HG02571 (cell line): ENCODE data around the gene FAM229A.
"Not testable (repeated sequence)": the region's sequence is repeated elsewhere in the genome, so short reads cannot be mapped to it uniquely, and the experiment has no call there.

Experiments
- ATAC-seq: cut with Tn5 transposase; IDR thresholded peaks from one replicate; pipeline ENCODE4 v1.9.1; 2021; ENCODE audit warnings: mild to moderate bottlenecking, moderate library complexity; ENCODE audit not compliant: unreplicated experiment

Gene FAM229A, protein sequence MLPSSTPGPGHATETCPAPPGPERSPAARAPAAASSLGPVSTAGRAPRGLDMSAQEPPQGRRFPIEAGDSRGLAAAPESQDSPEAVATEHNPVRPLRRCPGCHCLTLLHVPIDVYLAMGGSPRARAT

GRCh38 chr1:32362474-32363313, at the start of gene FAM229A, which contains the start of gene TSSK3:
TSS of gene FAM229A (minus strand) at chr1:32362485. CDS start at chr1:32362091, 394 bp downstream.
TSS of gene TSSK3 (plus strand) at chr1:32362539. CDS start at chr1:32362702, 163 bp downstream.
- no peak for ATAC-seq

DNA sequence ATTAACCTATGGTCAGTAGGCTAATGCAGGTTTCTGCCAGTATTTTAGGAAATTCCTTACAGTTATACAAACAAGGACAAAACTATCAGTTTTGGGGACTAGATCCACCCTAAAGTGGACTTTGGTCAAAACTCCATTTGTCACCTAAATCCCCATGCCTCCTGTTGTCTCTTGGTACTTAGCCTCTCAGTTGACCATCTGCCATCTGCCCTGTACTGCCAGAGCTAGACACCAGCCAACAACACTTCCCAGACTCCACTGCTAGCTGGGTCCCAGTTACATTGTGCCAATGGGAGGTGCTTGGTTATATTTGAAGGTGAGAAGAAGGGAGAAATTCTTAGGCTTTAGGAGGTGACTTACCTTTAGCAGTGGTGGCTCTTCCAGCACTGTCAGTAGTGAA, 49.0 kb upstream of the FAM229A start:
- no peak for ATAC-seq

- no peak for ATAC-seq
Measured at GRCh38 chr1:32406629-32407111, 44.4 kb upstream of the FAM229A start.

DNA sequence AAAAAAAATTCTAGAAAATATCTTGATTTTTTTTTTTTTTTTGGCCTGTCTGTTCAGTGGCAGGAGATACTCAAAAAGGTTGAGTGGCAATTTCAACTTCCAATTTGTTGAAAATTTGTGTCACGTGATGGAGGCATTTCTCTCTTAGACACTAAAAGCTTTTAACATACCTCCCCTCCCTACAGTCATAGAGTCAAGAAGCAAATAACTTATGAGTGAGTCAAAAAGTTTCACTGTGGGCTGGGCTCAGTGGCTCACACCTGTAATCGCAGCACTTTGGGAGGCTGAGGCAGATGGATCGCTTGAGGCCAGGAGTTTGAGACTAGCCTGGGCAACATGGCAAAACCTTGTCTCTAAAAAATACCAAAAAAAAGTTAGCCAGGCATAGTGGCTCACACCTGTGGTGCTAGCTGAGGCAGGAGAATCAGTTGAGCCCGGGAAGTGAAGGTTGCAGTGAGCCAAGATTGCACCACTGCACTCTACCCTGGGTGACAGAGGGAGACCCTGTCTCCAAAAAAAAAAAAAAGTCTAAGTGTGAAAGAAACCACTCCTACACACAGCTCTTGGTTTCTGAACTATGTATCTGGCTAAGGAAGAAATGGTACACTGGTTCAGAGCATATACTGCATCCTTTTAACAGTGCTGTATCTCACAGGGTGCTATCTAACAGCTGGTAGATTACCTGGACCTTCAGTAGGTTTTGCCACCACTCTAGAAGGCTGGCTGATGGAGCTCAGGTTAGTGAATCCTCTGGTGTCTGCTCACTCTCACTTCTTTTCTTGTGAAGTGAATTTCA, 43.6 kb upstream of the FAM229A start:
- ATAC-seq = no peak

- ATAC-seq = no peak
Measured at GRCh38 chr1:32404946-32405345, 42.7 kb upstream of the FAM229A start.

- ATAC-seq = no peak
Measured at GRCh38 chr1:32400876-32401631, 38.8 kb upstream of the FAM229A start.

GRCh38 chr1:32399843-32400242, 37.6 kb upstream of the FAM229A start:
- ATAC-seq = no peak

DNA sequence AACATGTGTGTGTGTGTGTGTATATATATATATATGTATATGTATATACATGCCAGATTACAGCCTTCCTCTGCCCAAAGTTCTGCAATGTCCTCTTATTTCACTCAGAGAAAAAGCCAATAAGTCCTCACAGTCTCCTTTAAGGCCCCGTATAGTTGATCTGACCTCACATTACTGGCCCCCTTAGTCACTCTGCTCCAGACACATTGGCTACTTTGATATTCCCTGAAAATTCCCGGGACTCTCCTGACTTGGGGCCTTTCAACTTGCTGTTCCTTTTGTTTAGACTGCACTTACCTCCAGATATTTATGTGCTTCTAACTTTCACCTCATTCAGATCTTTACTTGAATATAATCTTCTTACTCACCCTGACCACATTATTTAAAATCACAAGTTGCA, 36.1 kb upstream of the FAM229A start:
- no peak for ATAC-seq

- not testable (repeated sequence) for ATAC-seq
Measured at GRCh38 chr1:32396524-32396923, 34.2 kb upstream of the FAM229A start.

DNA sequence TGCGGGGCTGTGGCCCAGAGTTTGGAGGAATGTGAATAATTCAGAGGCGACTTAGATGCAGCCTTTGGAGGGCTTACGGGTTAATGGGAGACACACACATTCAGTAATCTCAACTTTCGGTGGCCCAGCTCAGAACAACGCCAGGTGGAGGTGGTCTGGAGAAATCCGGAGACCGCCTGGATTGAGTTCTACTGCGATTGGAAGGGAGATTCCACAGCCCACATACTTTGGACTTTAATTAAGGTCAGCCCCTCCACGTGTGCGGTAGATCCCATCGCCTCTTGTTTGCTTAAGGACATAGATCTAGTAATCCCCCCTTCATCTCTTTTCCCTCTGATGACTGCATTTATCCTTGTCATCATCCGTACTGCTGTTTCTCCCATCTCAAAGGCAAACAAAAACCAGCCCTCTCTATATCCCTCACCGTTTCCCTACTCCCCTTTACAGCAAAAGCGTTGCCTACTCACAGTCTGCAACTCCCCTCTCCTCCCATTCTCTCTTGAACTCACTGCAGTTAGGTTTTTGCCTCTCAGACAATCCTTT, 32.7 kb upstream of the FAM229A start:
- no peak for ATAC-seq

GRCh38 chr1:32394141-32394889, 32.0 kb upstream of the FAM229A start, which contains the start of gene BSDC1:
TSS of gene BSDC1 (minus strand) at chr1:32394441. CDS start at chr1:32394414, 27 bp downstream.
- ATAC-seq = peak; percentile 98

DNA sequence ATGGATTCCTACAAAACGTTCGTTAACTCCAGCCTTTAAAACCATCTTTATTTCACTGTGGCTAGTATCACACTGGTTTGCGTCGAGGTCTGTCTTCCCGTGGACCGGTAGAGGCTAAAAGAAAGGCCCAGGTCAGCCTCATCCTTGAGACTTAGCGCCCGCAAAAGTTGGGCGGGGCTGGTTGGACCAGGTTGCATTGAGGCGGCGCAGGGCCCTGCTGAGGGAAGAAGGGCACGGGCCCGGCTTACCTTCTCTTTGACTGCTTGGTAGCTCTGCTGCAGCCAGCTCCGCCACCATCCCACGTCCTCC, 31.5 kb upstream of the FAM229A start:
- peak; percentile 8 for ATAC-seq

DNA sequence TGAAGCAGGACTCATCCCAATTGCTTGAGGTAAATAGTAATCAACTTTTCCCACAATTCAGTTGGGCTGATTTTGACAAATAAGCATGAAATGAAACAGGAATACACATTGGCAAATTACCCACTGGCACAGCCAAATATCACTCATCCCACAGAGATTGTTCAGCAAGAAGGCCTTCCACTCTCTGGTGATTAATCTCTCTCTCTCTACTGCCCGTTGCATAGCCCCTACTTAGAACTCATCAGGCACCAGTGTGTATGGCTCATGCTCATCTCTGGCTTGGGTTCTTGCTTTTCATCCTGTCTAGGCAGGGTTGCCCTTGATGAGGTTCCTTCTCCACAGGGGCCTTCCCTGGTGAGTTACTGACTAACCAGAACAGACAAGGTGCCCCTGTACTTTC, 30.9 kb upstream of the FAM229A start:
- ATAC-seq = no peak

DNA sequence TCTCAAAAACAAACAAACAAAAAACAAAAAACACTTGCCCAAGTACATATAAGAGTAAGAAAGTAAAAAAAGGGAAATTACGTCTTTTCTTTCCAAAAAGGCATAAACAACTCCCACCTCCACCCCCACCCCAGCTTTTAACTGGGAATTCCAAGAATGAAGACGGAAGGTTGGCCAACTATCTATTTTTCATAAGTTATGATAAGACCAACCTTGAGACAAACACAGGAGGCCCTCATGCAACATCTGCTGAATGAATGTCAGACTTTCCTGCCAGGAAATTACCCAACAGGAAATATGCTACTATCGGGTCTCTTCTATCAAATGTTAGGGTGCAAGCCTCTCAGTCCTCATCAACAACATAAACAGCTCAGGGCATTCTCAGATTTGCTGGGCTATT, 30.0 kb upstream of the FAM229A start:
- ATAC-seq = no peak

DNA sequence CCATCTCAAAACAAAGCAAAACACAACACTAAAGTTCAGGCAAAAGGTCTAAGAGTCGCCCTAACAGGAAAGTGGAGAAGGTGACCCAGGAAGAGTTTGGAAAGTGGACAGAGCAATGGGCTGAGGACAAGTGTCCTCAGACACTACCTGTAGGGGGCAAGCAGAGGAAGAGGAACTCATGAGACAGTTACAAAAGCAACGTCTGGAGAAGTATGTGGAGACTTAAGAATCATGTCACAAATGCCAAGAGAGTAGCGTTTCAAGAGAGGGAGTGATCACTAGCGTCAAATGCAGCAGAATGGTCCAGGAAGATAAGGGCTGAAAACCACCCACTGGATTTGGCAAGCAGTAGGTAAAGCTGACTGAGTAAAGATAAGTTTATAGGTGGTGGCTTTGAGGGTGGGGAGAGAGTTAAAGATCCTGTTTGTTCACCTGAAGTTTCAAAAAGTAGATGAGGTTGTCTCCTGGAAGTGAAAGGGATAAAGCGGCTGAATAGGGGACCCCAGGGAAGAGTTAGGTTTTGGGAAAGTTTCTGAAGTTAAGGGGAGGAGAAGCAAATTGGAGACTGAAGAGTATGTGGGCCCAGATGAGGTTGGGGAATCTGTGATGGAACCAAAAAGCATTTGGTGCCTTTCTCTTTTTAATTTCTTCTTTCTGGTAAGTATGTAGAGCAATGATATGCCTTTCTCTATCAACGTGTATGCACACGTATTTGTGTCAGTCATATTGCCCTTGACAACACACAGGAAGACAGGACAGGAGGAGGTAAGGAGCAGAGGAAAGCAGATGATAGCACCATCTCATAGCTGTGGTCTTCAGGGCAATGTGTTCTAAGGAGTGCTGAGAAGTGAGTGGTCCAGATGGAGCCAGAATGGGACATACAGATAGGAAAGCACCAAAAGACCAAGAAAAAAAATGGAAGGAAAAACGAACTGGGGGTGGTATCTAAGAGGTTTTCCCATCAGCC, 28.9 kb upstream of the FAM229A start:
- no peak for ATAC-seq

- ATAC-seq = no peak
Measured at GRCh38 chr1:32388641-32389040, 26.4 kb upstream of the FAM229A start.

GRCh38 chr1:32386676-32387392, 24.5 kb upstream of the FAM229A start:
- ATAC-seq = no peak

DNA sequence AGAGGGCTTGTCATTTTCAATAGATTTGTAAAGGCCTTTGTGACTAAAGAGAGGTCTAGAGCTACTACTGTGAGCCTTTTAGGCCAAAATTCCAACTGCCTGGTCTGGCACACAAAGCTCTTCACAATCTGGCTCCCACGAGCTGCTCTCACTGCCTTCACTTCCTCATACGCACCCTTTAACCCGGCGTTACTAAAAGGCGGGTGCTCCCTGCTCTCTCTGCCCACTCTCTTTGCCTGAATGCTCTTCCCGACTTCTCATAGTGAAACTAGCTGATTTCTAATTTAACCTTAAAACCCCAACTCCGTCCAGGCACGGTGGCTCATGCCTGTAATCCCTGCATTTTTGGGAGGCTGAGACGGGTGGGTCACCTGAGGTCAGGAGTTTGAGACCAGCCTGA, 17.8 kb upstream of the FAM229A start:
- ATAC-seq = no peak
